Activated T-cell treated with anti-CD3 and anti-CD28 coated beads for 1 hour (primary cell): ENCODE measurements around the gene NAB2.
"Not testable (repeated sequence)": the region's sequence is repeated elsewhere in the genome, so short reads cannot be mapped to it uniquely, and the experiment has no call there.

Experiments used
- DNase-seq: peaks from one replicate; pipeline ENCODE4 v3.0.0-alpha.2; 2020; ENCODE audit warnings: low read depth

Gene NAB2

DNA sequence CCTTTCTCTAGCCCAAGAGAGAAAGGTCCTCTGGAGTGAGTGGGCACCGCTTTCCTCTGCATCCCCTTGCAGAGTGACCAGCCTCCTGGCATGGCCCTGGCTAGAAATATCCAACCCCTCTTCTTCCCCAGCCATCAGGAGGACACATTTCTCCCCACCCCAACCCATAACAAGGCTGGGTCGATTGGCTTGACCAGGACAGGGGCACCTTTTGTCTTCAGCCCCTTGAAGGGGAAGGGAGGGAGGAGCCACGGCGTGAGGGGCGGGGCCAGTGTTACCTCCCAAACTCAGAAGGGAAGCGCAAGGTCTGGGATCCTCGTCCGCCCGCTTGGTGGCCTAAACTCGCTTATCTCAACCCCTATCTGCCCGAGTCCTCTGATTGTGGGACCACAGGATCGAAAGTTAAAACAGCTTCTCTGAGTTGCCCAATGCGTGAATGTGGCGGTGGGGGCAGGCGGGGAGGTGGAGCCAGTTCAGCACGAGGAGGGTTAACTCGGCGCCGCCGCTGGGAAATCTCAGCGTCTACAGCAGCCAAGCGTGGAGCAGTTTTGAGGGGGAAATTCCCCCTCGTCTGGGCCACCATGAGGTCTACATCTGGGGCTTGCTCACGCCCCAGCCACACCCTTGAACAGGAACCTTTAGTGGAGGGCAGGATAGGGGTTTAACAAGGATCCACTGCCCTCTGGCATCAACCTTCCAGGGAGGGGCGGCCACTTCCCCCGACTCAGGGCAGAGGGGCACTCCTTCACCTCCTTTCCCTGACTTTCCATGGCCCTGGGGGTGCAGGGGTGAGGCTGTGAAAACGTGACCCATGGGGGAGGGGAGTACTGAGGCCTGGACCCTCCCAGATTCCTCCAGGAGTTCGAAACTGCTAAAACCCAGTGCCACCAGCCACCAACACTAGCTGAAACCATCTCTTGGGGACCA lies 21.5 kb downstream of the NAB2 start:
- peak; percentile 55 for DNase-seq

DNA sequence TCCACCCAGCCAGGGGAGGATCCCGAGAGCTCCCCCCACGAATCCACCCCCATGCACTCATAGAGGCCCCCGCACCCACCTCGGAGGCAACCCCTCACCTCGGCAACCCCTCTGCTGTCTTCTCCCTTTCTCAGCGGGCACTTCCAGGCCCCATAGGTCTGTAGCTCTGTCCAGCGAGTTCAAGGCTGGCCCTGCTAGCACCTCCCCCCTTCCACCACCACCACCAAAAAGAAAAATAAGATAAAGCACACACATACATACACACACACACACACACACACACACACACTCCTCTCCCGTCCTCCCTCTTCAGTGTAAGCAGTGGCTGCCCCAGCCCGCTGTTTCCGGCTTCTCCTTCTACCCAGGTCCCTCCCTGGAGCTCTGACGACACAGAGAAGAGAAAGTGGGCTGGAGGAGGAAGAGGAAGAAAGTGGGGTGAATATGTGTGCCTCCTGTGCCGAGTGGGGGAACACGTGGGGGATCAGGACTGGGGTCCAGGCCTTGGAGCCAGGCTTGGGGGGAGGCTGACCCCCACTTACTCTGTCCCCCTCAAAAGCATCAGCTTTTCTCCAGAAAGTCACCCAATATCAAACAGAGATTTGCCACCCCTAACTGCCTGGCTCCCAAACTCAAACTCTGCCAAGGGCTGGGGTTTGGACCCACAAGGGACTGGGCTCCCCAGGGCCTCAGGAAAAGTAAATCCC lies 22.3 kb downstream of the NAB2 start, which contains the start of gene STAT6:
Gene STAT6 (minus strand): TSS at position 332 of the 704 bp plus-strand sequence. CDS start 3,084 bp downstream, outside the sequence.
- DNase-seq, result peak; percentile 70

GRCh38 chr12:57112492-57113294 lies 23.8 kb downstream of the NAB2 start:
- DNase-seq, result no peak

GRCh38 chr12:57116580-57117281 lies 27.8 kb downstream of the NAB2 start:
- no peak for DNase-seq

- DNase-seq, result no peak
These were observed 29.9 kb downstream of the NAB2 start for GRCh38 chr12:57118711-57119271.

DNA sequence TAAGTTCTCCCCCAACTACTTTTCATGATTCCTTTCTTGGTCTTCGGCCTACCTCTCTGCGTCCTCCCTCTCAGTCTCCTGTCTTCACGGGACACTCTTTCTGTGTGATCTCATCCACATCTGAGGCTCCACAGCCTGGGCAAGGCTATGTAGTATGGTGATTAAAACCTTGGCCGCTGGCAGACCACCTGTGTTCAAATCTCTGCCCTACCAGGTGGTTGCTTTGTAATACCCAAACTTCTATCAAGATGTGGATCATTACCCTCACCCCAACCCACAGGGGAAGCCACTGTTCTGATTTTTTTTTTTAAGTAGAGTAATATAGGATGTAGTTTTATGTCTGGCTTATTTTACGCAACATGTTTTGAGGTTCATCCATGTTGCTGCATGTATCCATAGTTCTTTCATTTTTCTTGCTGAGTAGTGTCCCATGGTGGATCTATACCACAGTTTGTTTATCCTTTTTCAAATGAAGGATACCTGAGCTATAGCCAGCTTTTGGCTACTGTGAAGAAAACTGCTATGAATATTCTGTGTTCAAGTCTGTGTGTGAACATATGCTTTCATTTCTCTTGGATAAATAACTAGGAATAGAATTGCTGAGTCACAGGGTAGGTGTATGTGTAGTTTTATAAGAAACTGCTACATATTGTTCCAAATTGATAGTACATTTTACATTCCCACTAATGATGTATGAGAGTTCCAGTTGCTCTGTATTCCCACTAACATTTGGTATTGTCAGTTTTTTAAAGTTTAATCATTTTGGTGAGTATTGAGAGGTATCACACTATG lies 30.6 kb downstream of the NAB2 start:
- DNase-seq, result no peak

GRCh38 chr12:57120718-57121117 lies 31.8 kb downstream of the NAB2 start:
- DNase-seq, result not testable (repeated sequence)

- no peak for DNase-seq
These were observed 34.9 kb downstream of the NAB2 start for GRCh38 chr12:57123813-57124212.

GRCh38 chr12:57124261-57124877 lies 35.5 kb downstream of the NAB2 start:
- DNase-seq, result peak; percentile 66

DNA sequence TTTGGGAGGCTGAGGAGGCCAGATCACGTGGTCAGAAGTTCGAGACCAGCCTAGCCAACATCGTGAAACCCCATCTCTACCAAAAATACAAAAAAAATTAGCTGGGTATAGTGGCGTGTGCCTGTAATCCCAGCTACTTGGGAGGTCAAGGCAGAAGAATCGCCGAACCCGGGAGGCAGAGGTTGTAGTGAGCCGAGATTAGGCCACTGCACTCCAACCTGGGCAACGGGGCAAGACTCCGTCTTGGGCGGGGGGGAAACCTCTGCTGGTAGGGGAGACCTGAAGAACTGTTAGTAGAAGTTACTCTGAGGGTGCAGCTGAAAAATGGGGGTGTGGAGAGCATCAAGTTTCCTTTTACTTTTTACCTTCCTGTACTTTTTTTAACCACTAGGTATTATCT lies 37.1 kb downstream of the NAB2 start:
- no peak for DNase-seq

DNA sequence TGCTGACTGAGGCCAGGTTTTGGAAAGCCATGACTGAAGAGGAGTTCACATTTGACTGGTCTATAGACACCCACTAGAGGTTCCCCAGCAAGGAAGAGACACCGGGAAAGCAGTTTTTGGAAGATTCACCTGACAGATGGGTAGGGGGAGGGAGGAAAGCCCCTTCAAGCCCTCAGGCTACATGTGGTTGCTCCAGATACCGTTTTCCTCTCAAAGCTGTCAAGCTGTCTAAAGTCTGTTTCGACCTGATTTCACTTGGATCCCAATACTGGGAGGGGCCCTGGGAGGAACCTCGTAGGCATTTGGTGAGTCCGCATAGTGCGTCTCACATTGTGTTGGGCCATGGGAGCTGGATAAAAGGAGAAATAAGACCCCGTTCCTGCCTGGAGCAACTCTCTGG lies 37.6 kb downstream of the NAB2 start:
- no peak for DNase-seq

GRCh38 chr12:57127101-57127725 lies 38.3 kb downstream of the NAB2 start:
- DNase-seq, result peak; percentile 17

GRCh38 chr12:57127726-57128518 lies 39.0 kb downstream of the NAB2 start, which contains the start of gene LRP1:
TSS of gene LRP1 (plus strand) at chr12:57128483. CDS start at chr12:57128965, 482 bp downstream.
- DNase-seq, result peak; percentile 73

DNA sequence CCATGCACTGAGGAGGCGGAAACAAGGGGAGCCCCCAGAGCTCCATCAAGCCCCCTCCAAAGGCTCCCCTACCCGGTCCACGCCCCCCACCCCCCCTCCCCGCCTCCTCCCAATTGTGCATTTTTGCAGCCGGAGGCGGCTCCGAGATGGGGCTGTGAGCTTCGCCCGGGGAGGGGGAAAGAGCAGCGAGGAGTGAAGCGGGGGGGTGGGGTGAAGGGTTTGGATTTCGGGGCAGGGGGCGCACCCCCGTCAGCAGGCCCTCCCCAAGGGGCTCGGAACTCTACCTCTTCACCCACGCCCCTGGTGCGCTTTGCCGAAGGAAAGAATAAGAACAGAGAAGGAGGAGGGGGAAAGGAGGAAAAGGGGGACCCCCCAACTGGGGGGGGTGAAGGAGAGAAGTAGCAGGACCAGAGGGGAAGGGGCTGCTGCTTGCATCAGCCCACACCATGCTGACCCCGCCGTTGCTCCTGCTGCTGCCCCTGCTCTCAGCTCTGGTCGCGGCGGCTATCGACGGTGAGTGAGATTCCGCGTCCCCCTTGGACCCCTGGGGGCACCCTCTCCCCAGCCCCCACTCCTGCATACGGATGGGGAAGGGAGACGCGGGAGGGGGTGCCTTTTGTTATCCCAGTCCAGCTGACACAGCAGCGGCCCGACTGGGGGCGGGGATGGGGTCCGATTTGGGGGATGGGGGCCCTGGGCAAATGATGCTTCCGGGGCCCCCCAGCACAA lies 39.8 kb downstream of the NAB2 start:
- no peak for DNase-seq

DNA sequence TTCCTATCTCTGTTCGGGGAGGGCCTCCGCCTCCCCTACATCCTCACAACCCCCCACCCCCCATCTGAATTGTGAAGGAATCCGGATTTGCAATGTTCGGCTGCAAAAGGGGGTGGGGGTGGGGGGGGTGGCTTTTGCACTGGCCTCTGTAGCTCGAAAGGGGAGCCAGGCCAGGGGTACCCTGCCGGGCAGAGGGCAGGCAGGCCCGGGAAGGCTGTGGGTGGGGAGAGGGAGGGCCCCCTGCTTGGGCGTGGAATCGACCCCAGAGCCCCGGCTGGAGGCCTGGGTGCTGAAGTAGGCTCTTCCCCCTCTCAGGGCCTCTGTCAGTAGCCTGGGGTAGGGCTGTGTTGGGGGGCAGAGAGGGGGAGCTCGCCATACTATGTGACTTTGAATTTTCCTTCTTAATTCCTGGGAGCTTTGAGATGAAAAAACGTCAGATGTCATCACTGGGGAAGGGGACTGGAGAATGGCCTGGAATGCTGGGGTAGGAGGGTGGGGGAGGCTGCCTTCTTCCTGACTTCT lies 40.5 kb downstream of the NAB2 start:
- DNase-seq, result no peak

- no peak for DNase-seq
These were observed 41.0 kb downstream of the NAB2 start for GRCh38 chr12:57129889-57130288.

DNA sequence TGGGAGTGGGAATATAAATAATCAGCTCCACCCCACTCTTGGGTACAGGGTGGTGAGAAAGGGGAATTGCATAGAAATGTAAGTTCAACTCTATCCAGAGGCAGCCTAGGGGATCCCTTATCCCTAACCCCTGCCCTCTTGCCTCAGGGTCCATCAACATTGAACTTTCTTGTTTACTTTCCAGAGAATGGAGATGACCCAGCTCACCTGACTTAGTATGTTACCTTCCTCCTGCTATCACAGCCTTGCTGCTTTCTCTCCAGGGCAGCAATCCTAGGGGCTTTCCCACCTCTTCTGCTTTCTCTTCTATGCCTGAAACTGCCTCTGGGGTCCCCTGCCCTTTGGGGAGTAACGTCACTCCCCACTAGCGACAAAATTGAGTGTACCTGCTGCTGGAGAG lies 42.0 kb downstream of the NAB2 start:
- no peak for DNase-seq
